Muscle of arm (tissue), 14 donors: Measurements from ENCODE around the gene SLK. TPM values are rescaled to one million over a fixed set of nuclear protein-coding genes. Genes with fewer than 3 reads are reported as not detected.
A peak's percentile ranks its signal among the peaks of the same experiment; 100 is the strongest.

Experiments used
- DNase-seq: peaks from one replicate; pipeline ENCODE4 v3.0.0-alpha.2; 2013
- long read RNA-seq, 11 donors: transcript quantifications; one replicate each; lab custom pipeline, GENCODE V29; 2026
- polyA plus RNA-seq, 12 donors: library from polyadenylated mRNA; unstranded; fragments of 120-200 nt; gene quantifications; one replicate each; pipeline ENCODE4 v1.2.1, GENCODE V29; 2013; ENCODE audit not compliant: insufficient read length in 12 of 12

Gene SLK
- polyA plus RNA-seq: 10 to 100 TPM in 11 of 12 donors, not detected in 1; 25.5 to 50.0 (median 30.9) TPM
- long read RNA-seq, donor 1, partial matches to known transcripts: 26 of 26 reads
- long read RNA-seq, donor 1, other reads (novel, unspliced or antisense): 0 of 26 reads
- long read RNA-seq, donor 2: 0 reads
- long read RNA-seq, donor 3: 0 reads
- long read RNA-seq, donor 4, partial matches to known transcripts: 6 of 6 reads
- long read RNA-seq, donor 4, other reads (novel, unspliced or antisense): 0 of 6 reads
- long read RNA-seq, donor 5: 0 reads
- long read RNA-seq, donor 6, partial matches to known transcripts: 9 of 9 reads
- long read RNA-seq, donor 6, other reads (novel, unspliced or antisense): 0 of 9 reads
- long read RNA-seq, donor 7, partial matches to known transcripts: 10 of 11 reads
- long read RNA-seq, donor 7, other reads (novel, unspliced or antisense): 0 of 11 reads
- long read RNA-seq, donor 8, full-length matches to known transcripts: 2 of 18 reads
- long read RNA-seq, donor 8, partial matches to known transcripts: 16 of 18 reads
- long read RNA-seq, donor 8, other reads (novel, unspliced or antisense): 0 of 18 reads
- long read RNA-seq, donor 9, partial matches to known transcripts: 0 of 1 reads
- long read RNA-seq, donor 9, other reads (novel, unspliced or antisense): 0 of 1 reads
- long read RNA-seq, donor 10, partial matches to known transcripts: 12 of 12 reads
- long read RNA-seq, donor 10, other reads (novel, unspliced or antisense): 0 of 12 reads
- long read RNA-seq, donor 11, partial matches to known transcripts: 17 of 17 reads
- long read RNA-seq, donor 11, other reads (novel, unspliced or antisense): 0 of 17 reads

DNA sequence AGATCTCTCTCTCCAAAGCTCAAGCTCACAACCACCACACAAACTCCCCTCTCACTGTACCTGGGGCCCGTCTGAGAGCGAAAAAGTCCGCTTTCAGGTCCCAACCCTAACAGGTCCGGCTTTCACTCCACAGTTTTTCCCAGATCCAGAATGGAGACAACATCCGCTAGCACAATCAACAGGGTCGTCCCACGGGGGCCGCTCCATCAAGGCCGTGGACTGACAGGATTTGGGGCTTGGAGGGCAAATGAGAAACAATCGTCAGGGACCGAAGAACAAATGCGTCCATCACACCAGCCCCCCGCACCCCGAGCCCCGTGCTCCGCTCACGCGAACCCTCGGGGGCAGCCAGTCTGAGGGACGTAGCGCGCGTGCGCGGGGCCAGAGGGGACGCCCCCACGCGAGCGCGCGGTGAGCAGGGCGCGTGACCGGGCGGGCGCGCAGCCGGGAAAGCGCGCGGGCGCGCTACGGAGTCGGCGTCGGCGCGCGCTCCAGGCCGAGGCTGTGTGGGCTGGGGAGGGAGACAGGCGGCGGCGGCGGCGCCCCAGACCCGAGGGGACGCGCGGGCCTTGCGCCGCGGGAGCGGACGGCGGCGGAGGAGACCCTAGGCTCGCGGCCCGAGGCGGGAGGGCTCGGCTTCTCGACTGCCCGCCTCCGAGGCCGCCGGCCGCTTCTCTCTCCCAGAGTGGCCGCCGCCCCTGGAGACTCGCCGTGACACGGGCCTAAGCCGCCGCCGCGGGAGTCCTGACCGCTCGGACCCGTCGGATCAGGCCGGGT, at the start of gene SLK:
TSS of gene SLK (plus strand) at position 470 of the 777 bp plus-strand sequence. CDS start 606 bp downstream, outside the sequence.
- DNase-seq: peak; percentile 86

DNA sequence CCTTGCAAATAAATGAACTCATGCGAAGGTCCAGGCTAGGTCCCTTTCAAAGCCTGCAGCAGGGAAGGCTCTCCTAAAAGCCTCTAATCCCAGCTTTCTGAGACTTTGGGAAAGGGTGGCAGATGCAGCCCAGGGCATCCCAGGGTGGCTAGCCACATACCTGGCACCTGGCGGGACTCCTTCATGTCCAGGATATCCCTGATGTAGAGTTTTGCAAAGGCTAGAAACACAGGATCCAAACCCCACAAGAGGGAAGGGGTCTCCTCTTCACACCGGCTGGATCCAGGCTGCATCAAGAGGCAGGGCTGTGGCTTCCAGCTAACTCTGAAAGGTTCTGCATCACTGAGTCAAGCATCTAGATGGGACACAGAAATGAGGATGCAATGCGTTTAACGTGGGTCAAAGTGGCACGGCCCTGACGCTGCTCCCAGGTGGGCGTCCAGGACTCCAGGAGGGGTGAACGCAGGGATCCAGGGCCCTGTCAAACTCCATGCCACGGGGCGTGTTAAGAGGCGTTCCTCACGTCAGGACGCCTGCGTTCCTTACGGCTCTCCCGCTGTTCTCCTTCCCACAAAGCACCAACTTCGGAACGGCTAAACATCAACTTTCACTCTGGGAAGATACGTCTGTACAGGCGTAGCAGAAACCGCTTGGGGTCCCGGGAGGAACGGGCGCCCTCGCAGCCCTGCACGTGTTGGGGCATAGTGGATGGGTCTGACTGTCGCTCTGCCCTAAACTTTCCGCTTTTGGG, 49.5 kb upstream of the SLK start:
- DNase-seq: no peak

DNA sequence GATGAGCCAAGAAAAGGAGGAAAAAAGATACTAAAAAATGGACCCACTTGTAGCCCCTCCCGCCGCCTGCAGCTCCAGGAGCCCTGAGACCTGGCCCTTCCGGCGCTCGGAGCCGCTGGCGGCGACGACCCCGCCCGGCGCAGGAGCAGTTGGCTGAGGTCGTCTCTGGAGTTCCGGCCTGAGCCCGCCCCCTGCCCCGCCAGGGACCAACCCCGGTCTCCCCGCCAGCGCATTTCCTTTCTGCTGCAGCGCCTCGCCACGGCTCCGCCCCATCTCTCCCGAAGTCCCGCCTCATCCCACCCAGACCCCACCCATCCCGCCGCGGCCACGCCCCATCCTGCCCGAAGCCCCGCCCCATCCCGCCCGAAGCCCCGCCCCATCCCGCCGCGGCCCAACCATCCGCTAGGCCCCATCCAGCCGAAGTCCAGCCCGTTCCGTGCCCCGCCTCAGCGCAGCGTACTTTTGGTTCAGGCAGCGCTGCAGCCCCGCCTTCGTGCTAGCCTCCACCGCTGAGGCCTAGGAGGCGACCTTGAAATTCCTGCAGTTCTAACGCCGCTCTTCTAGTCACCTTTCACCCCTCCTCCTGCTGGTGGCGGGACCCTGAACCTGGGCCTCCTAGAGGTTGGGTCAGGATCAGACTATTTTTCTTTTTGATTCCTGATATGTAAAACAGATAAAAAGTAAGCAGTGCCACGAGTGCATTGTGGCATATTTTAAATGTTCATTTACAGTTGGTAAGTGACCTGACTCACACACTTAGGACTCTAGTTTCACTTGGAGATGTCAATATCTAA, 48.7 kb upstream of the SLK start, which contains the start of gene STN1:
TSS of gene STN1 (minus strand) at position 132 of the 794 bp plus-strand sequence. CDS start 590 bp downstream, outside the sequence.
- peak; percentile 97 for DNase-seq

DNA sequence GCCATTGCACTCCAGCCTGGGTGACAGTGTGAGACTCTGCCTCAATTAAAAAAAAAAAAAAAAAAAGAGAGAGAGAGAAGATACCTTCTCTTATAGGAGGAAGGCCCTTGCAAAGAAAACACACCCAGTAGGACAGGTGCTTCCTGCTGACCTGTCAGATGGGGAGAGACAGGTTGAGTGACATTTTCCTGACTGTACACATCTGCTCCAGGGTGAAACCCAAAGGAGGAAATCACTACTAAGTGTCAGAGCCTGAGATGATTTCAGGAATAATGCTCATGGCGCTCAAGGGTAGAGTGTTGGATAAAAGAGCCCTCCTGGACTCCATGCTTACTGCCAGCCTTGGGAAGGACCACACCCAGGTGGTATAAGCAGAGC, 47.3 kb upstream of the SLK start:
- DNase-seq: no peak

DNA sequence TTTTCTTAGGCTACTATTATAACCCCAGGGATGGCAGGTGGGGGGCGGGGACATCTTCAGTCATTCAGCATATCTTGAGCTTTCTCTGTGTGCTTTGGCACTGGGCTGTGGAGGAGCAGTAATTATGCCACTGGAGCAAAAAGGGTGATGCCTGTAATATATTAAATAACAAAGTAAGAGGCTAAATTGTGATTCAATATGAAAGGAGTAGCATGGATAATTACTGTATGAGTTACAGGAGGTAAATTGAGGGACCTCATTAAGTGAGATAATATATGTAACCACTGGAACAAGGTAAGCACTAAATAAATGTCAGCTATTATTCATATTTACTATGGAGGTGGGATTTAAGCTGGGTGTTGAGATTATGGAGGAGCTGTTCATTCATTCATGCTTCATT, 45.7 kb upstream of the SLK start:
- DNase-seq: no peak

DNA sequence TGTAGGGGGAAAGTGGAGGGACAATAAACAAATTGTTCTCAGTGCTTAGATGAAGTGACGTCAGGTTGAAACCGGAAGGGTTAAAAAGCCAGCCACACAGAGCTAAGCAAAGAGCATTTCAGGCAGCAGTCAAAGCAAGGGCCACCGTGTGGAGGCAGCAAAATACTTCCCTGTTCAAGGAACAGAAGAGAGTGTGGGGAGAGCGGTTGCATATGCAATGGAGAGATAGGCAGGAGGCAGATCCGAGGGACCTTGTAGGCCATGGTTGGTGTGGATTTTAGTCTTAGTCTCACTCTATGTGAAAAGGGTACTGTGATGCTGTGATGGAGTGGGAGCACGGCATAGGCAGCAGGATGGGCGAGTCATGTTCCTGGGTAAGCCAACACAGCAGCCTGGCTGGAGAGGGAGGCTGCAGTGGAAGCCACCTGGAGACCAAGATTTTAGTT, 45.2 kb upstream of the SLK start:
- DNase-seq: no peak

DNA sequence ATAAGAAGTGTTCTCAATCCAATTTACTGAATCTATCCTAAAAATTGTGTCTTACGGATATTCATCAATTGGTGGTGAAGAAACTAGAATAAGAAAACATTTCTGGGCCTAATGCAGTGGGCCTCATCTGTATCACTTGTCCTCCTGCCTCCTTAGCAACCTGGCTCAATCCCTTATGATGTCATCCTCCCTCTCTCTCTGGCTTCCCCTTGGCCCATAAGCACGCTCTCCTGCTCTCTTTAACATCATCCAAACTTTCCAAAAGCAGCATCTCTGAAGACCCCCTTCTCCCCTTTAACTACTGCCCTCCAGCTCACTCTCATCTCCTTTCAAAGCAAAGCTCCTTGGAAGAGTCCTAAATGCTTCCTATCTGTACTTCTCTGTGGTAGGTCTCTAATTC, 44.3 kb upstream of the SLK start:
- no peak for DNase-seq

DNA sequence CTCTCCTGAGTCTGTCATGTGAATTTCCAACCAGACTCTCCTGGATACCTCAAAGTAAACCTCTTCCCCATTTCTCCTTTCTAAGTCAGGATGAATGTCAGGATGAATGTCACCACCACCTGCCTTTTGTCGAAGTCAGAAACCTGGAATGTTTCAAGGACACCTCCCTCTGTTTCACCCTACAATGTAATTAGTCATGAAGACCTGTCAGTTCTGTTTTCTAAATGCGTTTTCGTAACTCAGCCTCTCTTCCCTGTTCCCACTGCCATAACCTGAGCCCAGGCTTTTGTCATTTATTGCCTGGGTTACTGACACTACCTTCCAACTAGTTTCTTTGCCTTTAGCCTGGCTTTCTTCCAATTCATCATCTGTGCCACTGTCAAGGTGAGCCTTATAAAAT, 43.4 kb upstream of the SLK start:
- no peak for DNase-seq

DNA sequence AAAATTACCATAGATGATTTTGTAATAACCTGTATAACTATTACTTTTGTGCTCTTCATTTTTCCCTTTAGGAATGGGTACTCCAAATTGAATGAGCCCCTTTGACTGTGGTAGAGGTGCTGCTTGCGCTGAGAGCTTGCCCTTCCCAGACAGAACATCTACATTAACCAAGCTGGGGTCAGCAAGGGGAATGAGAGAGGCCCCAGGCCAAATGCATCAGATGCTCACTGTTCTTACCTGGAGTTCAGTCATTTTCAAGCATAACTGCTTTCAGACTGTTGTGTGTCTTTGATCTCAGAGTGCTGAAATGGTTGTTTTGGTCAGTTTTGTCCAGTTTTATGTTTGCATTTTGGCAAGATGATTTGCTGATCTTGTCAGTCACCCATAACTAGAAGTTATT, 41.3 kb upstream of the SLK start:
- no peak for DNase-seq

DNA sequence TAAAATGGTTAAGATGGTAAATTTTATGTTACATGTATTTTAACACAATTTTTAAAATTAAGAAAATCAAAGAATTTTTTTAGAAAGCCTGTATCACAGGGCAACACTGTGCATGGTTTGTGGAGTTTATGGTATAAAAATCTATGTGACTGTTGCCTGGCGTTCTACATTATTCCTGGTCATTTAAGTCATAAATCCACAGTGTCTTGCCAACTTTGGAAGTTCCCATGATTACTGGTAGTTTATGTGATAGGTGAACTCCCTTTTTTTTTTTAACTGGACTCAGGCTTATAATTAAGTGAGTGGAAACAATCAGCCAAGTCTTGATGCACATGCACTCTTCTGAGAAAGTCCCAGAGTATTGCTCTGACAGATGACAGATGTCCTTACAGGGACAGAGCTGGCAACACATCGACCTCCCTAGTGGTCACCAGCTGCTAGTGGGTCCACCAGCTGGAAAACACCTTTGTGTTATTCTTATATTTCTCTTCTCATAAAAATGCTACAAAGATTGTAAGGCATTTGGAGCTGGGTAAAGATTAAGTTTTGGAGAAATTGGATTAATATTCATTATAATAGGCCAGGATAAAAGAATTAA, 40.1 kb upstream of the SLK start:
- no peak for DNase-seq

DNA sequence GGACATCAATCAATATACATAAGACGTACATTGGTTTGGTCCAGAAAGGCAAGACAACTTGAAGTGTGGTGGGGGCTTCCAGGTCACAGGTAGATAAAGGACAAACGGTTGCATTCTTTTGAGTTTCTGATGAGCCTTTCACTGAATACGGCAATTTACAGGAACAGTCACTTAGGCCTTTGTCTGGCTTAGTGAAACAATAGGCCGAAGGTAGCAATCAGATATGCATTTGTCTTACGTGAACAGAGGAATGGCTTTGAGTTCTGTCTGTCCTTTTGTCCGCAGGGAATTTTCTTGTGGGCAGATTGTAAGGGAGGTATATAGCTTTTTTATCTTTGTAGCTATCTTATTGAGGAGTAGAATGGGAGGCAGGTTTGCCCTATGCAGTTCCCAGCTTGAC, 38.2 kb upstream of the SLK start:
- DNase-seq: no peak

DNA sequence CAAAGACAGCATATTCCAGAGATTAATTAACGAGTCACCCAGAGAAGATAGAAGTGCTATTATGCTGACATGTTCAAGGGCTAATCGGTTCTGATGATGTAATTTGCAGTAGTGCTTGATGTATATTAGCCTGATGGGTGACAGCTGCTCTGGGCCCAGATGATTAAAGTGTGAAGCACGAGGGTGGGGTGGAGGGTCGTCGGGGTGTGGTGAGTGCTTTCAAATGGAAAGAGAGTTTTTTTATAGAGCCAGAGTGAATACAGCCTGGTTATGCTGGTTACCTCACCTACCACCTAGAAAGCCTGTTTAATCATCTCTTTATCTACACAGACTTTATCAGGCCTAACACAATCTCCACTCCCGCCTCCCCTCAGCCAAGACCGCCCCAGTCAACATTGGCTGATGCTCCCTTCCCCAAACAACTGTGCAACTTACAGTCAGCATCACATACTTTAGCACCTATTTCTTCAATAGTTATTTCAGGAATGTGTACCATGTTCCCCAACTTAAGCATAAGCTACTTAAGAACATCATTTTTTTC, 37.5 kb upstream of the SLK start:
- DNase-seq: no peak

DNA sequence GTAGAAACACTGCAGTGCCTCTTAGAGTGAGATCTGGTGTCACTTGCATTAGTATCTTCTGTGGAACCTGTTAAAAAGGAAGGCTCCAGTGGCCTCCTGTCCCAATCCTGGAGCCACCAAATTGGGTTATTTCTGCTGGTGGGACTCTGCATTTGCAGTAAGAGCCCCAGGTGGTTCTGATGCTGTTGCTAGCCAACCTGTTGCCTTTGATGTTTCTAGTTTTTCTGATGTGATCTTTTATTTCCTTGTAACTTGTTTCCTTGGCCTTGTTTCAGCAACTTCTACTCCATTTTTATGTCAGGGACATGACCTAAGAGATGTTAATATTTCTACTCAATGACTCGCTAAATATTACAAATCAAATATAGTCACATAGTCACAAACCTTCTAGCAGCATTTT, 36.5 kb upstream of the SLK start:
- no peak for DNase-seq

DNA sequence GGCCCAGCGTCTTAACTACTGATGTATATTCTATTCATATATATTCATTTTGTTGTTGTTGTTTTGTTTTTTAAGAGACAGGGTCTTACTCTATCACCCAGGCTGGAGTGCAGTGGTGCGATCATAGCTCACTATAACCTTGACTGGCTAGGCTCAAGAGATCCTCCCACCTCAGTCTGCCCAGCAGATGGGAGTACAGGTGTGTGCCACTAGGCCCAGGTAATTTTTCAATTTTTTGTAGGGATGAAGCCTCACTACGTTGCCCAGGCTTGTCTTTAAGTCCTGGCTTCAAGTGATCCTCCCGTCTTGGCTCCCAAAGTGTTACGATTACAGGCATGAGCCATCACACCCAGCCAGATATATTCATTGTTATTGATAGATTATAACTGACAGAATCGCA, 36.1 kb upstream of the SLK start:
- no peak for DNase-seq

DNA sequence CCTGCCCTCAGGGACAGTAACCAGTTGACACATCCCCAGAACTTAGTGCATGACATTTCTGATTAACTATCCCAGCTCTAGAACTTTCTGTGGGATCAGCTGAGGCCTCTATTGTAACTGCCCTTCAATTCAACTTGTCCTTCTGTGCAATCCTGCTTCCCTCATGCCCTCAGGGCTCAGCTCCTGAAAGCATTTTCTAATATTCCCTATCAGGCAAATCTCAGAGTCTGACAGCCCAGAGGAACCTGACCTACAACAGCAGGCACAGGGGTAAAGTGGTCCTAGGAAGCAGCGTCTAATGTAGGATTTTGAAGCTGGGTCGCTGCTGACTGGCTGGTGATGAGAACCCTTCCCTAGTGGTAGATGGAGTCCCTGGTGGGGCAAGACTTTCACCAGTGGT, 35.3 kb upstream of the SLK start:
- DNase-seq: no peak

DNA sequence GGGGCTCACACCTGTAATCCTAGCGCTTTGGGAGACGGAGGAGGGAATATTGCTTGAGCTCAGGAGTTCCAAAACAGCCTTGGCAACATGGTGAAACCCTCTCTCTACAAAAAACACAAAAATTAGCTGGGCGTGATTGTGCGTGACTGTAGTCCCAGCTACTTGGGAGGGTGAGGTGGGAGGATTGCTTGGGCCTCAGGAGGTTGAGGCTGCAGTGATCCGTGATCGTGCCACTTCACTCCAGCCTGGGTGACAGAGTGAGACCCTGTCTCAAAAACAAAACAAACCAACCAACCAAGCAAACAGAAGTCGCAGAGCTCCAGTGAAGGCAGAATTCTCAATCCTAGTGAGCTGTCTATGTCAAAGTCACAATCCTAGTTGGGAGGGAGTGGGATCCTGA, 34.7 kb upstream of the SLK start:
- DNase-seq: no peak

DNA sequence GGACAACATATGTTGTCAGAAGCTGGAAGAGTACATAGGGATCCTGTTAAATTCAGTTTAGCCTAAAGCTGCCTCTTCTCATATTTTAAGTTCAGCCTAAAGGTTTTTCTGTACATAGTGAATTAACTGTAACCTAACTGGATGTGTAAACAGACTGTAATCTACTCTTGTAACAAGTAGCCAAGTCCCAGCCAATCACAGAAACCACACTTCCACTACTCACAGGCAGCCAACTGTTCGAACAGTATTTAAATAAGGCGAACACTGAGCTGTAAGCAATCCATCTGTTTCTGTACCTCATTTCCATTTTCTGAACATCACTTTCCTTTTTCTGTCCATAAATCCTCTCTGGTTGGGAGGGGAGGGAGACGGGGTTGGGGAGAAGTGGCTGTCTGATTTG, 34.0 kb upstream of the SLK start:
- DNase-seq: no peak

DNA sequence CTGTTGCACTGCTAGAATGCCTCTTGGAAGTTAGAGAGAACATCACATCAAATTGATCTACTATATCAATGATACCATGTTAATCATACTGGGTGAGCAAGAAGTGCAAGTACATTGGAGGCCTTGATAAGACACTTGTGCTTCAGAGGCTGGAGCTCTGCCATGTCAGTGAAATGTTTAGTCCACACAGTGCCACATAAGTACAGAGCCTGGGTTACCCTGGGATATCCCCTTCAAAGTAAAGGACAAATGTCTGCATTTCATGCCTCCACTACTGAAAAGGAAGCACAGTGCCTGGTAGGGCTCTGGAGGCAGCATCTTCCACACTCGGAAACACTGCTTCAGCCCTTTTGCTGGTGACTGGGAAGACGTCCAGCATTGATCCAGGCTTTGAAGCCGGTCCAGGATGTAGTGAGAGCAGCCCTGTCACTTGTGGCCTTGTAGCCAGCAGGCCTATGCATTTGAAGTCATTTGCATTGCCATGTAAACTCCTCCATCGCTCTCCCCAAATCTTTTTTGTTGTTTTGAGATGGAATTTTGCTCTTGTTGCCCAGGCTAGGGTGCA, 33.3 kb upstream of the SLK start:
- no peak for DNase-seq

DNA sequence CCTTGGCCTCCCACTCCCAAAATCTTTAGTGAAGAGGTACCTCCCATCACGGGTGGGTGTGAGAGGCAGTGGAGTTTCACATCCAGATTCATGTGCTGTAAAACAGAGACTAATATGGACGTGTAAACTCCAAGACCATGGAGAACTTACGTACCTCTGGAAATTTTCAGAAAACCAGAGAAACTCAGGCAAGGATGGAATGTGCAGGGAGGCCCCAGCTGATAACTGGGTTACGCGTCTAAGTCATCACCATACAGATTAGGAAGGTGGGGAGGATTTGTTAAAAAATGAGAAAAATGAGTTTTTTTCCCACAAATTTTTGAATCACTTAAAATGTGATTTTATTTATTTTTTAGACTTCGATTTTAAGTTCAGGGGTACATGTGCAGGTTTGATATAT, 32.6 kb upstream of the SLK start:
- no peak for DNase-seq
